DND-41 (cell line): ENCODE results near the gene ZFAND4.
"Not testable (repeated sequence)": the region's sequence is repeated elsewhere in the genome, so short reads cannot be mapped to it uniquely, and the experiment has no call there.

Experiments used
- EZH2 ChIP-seq: IDR thresholded peaks from 3 replicates; pipeline ENCODE4 v1.6.1; 2012; ENCODE audit warnings: borderline replicate concordance, low read depth, mild to moderate bottlenecking, moderate library complexity, low read length, inconsistent platforms; ENCODE audit not compliant: severe bottlenecking
- TF ChIP-seq, protein P1 (sequence below): IDR thresholded peaks from 2 replicates; pipeline ENCODE4 v1.5.1; 2012; ENCODE audit warnings: borderline replicate concordance, low read length, moderate library complexity, mild to moderate bottlenecking; ENCODE audit not compliant: poor library complexity, severe bottlenecking; ENCODE audit errors: extremely low read depth

DNA sequence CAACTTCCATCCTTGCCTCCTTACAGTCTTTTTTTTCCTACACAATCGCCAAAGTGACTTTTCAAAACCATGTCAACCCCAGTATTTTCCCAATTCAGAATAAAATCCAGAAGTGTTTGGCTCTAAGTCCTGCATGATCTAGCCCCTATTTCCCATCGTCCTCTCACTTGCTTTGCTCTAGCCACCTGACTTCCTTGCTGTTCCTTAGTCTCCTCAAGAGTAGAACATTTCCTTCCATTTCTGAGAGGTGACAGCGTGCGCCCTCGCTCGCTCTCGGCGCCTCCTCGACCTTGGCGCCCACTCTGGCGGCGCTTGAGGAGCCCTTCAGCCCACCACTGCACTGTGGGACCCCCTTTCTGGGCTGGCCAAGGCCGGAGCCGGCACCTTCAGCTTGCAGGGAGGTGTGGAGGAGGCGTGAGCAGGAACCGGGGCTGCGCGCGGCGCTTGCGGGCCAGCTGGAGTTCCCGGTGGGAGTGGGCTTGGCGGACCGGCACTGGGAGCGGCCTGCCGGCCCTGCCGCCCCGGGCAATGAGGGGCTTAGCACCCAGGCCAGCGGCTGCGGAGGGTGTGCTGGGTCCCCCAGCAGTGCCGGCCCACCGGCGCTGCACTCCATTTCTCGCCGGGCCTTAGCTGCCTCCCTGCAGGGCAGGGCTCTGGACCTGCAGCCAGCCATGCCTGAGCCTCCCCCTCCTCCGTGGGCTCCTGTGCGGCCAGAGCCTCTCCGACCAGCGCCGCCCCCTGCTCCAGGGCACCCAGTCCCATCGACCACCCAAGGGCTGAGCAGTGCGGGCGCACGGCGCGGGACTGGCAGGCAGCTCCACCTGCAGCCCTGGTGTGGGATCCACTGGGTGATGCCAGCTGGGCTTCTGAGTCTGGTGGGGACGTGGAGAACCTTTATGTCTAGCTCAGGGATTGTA lies 72.0 kb downstream of the ZFAND4 start:
- TF ChIP-seq, protein P1, sequence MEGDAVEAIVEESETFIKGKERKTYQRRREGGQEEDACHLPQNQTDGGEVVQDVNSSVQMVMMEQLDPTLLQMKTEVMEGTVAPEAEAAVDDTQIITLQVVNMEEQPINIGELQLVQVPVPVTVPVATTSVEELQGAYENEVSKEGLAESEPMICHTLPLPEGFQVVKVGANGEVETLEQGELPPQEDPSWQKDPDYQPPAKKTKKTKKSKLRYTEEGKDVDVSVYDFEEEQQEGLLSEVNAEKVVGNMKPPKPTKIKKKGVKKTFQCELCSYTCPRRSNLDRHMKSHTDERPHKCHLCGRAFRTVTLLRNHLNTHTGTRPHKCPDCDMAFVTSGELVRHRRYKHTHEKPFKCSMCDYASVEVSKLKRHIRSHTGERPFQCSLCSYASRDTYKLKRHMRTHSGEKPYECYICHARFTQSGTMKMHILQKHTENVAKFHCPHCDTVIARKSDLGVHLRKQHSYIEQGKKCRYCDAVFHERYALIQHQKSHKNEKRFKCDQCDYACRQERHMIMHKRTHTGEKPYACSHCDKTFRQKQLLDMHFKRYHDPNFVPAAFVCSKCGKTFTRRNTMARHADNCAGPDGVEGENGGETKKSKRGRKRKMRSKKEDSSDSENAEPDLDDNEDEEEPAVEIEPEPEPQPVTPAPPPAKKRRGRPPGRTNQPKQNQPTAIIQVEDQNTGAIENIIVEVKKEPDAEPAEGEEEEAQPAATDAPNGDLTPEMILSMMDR: not testable (repeated sequence)
- TF ChIP-seq EZH2: not testable (repeated sequence)
